PFSK-1 (cell line): ENCODE data around the gene TAF4.

Experiments
- POLR2AphosphoS5 ChIP-seq: IDR thresholded peaks from 2 replicates; pipeline ENCODE4 v1.6.1; 2012; ENCODE audit warnings: low read depth, mild to moderate bottlenecking, control low read depth, low read length, moderate library complexity
- TAF1 ChIP-seq: IDR thresholded peaks from 2 replicates; pipeline ENCODE4 v1.6.1; 2012; ENCODE audit warnings: low read length, control low read depth, borderline replicate concordance; ENCODE audit not compliant: insufficient read depth

- TF ChIP-seq TAF1 = no peak
- TF ChIP-seq POLR2AphosphoS5 = no peak
Observed at GRCh38 chr20:61950641-61951071, 115.0 kb downstream of the TAF4 start.
